ENCODE data around the gene FAT3. TPM values are rescaled to one million over a fixed set of nuclear protein-coding genes. Genes with fewer than 3 reads are reported as not detected.

The FAT3 gene
- total and polyA plus RNA-seq, 4 donors = 0.06 to 1.3 (median 0.62) TPM

DNA sequence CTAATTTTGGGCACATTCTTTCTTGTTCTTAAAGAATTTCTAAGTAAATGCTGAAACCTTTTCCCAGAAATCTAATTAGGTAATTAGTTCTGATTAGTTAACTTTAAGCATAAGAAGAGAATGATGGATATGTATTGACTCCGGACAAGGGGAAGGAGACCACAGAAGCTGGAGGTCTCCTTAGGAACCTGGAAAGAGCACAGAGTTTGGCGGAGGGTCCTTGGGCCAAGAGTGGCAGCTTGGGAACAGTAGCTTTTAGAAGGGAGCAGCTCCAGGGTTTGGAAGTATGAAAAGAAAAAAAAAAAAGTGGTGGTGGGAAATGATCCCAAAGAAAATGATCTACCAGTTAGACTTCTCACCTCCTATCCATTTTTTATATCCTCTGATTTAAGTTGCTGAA lies 42.7 kb downstream of the FAT3 start:
- H3K27me3 ChIP-seq (ENCODE audit: control insufficient read depth in 4 of 4, insufficient read depth in 4 of 4, low read length in 3 of 4) = no peaks in the 10 kb centered on the region
- H3K27ac ChIP-seq (ENCODE audit: low read depth in 1 of 2, low read length in 2 of 2) = no peak overlapping the region
- peaks cover 2 to 10% (median 5%) of the 10 kb centered on the region in 4 donors for H3K4me1 ChIP-seq (ENCODE audit: control insufficient read depth in 4 of 4, insufficient read depth in 4 of 4, low read length in 3 of 4)
- no peak overlapping the region for H3K4me3 ChIP-seq (ENCODE audit: low read depth in 1 of 3, low read length in 3 of 3)
- no peak for DNase-seq (ENCODE audit: low spot score)
- WGBS = 89% methylated on average over 2 of the region's 2 CpGs
- H3K9me3 ChIP-seq (ENCODE audit: control insufficient read depth in 4 of 4, low read length in 3 of 4) = no peaks in the 10 kb centered on the region
- H3K36me3 ChIP-seq (ENCODE audit: control insufficient read depth in 4 of 4, insufficient read depth in 3 of 4, low read depth in 1 of 4, low read length in 3 of 4) = no peaks in the 10 kb centered on the region
- TF ChIP-seq FOXA2 (IDR thresholded peaks at IDR 0.05) (no peak), ATF3 (IDR thresholded peaks at IDR 0.05) (no peak)
- no peak overlapping the region for H3K9ac ChIP-seq (ENCODE audit: low read depth in 1 of 2, low read length in 2 of 2)

- H3K4me1 ChIP-seq (ENCODE audit: control insufficient read depth in 4 of 4, insufficient read depth in 4 of 4, low read length in 3 of 4) = peaks cover 2 to 10% (median 5%) of the 10 kb centered on the region in 4 donors
- no peak for TF ChIP-seq NR2F2 (IDR thresholded peaks at IDR 0.05)
- no peak for TF ChIP-seq HNF4G (IDR thresholded peaks at IDR 0.05)
- TF ChIP-seq TAF1 (conservative IDR thresholded peaks at IDR 0.05) = no peak
- TF ChIP-seq MAX (IDR thresholded peaks at IDR 0.05) = no peak
- no peak for TF ChIP-seq EGR1 (IDR thresholded peaks at IDR 0.05; ENCODE audit: low read depth in 2 of 2)
- TF ChIP-seq RAD21 (IDR thresholded peaks at IDR 0.05) = no peak
- no peak for TF ChIP-seq SP1 (IDR thresholded peaks at IDR 0.05)
- no peak for TF ChIP-seq YY1 (IDR thresholded peaks at IDR 0.05)
- TF ChIP-seq, protein P1, sequence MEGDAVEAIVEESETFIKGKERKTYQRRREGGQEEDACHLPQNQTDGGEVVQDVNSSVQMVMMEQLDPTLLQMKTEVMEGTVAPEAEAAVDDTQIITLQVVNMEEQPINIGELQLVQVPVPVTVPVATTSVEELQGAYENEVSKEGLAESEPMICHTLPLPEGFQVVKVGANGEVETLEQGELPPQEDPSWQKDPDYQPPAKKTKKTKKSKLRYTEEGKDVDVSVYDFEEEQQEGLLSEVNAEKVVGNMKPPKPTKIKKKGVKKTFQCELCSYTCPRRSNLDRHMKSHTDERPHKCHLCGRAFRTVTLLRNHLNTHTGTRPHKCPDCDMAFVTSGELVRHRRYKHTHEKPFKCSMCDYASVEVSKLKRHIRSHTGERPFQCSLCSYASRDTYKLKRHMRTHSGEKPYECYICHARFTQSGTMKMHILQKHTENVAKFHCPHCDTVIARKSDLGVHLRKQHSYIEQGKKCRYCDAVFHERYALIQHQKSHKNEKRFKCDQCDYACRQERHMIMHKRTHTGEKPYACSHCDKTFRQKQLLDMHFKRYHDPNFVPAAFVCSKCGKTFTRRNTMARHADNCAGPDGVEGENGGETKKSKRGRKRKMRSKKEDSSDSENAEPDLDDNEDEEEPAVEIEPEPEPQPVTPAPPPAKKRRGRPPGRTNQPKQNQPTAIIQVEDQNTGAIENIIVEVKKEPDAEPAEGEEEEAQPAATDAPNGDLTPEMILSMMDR (IDR thresholded peaks at IDR 0.05; ENCODE audit: low read depth, low read length, missing input control) = no peak
- no peak for TF ChIP-seq FOXA2 (IDR thresholded peaks at IDR 0.05)
- H3K36me3 ChIP-seq (ENCODE audit: control insufficient read depth in 4 of 4, insufficient read depth in 3 of 4, low read depth in 1 of 4, low read length in 3 of 4) = no peaks in the 10 kb centered on the region
- H3K27ac ChIP-seq (ENCODE audit: low read depth in 1 of 2, low read length in 2 of 2) = no peak overlapping the region
- H3K9ac ChIP-seq (ENCODE audit: low read depth in 1 of 2, low read length in 2 of 2) = no peak overlapping the region
- H3K9me3 ChIP-seq (ENCODE audit: control insufficient read depth in 4 of 4, low read length in 3 of 4) = no peaks in the 10 kb centered on the region
- DNase-seq (ENCODE audit: low spot score) = no peak
- no peaks in the 10 kb centered on the region for H3K27me3 ChIP-seq (ENCODE audit: control insufficient read depth in 4 of 4, insufficient read depth in 4 of 4, low read length in 3 of 4)
- no peak overlapping the region for H3K4me3 ChIP-seq (ENCODE audit: low read depth in 1 of 3, low read length in 3 of 3)
Observed at GRCh38 chr11:92267968-92268367, 43.4 kb downstream of the FAT3 start.

GRCh38 chr11:92268546-92268945 lies 43.9 kb downstream of the FAT3 start:
- Histone ChIP-seq H3K4me3 (ENCODE audit: low read depth in 1 of 3, low read length in 3 of 3) (no peak overlapping the region), H3K27ac (ENCODE audit: low read depth in 1 of 2, low read length in 2 of 2) (no peak overlapping the region), H3K9ac (ENCODE audit: low read depth in 1 of 2, low read length in 2 of 2) (no peak overlapping the region), H3K4me1 (ENCODE audit: control insufficient read depth in 4 of 4, insufficient read depth in 4 of 4, low read length in 3 of 4) (peaks cover 2 to 10% (median 5%) of the 10 kb centered on the region in 4 donors), H3K9me3 (ENCODE audit: control insufficient read depth in 4 of 4, low read length in 3 of 4) (no peaks in the 10 kb centered on the region), H3K27me3 (ENCODE audit: control insufficient read depth in 4 of 4, insufficient read depth in 4 of 4, low read length in 3 of 4) (no peaks in the 10 kb centered on the region), H3K36me3 (ENCODE audit: control insufficient read depth in 4 of 4, insufficient read depth in 3 of 4, low read depth in 1 of 4, low read length in 3 of 4) (no peaks in the 10 kb centered on the region)
- no peak for DNase-seq (ENCODE audit: low spot score)
- WGBS = 87% methylated on average over 1 of the region's 1 CpG
- no peak for TF ChIP-seq TAF1 (conservative IDR thresholded peaks at IDR 0.05)
- TF ChIP-seq FOXA2 (IDR thresholded peaks at IDR 0.05) = no peak
- TF ChIP-seq RXRA (IDR thresholded peaks at IDR 0.05) = no peak
- no peak for TF ChIP-seq ATF3 (IDR thresholded peaks at IDR 0.05)
- no peak for TF ChIP-seq FOXA1 (IDR thresholded peaks at IDR 0.05)
- no peak for TF ChIP-seq MAX (IDR thresholded peaks at IDR 0.05)
- no peak for TF ChIP-seq REST (IDR thresholded peaks at IDR 0.05)
- no peak for TF ChIP-seq EGR1 (IDR thresholded peaks at IDR 0.05; ENCODE audit: low read depth in 2 of 2)
- no peak for TF ChIP-seq NR2F2 (IDR thresholded peaks at IDR 0.05)
- TF ChIP-seq ZBTB33 (IDR thresholded peaks at IDR 0.05) = no peak
- TF ChIP-seq RAD21 (IDR thresholded peaks at IDR 0.05) = no peak
- no peak for TF ChIP-seq GABPA (IDR thresholded peaks at IDR 0.05 in 1 of 2, conservative IDR thresholded peaks at IDR 0.05 in 1 of 2)
- TF ChIP-seq SP1 (IDR thresholded peaks at IDR 0.05) = no peak
- TF ChIP-seq HNF4G (IDR thresholded peaks at IDR 0.05) = no peak
